ENCODE results near the gene SERTAD4.

SERTAD4 gene

DNA sequence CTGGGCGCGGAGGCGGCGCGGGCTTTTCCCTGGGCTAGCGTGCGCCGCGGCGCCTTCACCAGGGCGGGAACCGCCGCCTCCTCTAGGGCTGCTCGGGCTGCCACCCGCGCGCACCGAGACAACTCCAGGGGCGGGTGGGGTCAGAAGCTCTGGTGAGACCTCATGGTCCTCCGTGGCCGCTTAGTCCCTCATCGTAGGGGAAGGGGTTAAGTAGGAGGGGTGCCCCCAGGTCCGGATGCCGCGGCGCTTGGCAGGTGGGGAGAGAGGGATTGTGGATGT, 559 bp downstream of the SERTAD4 start:
- peak; percentile 81 for DNase-seq (ENCODE audit: low spot score)

DNA sequence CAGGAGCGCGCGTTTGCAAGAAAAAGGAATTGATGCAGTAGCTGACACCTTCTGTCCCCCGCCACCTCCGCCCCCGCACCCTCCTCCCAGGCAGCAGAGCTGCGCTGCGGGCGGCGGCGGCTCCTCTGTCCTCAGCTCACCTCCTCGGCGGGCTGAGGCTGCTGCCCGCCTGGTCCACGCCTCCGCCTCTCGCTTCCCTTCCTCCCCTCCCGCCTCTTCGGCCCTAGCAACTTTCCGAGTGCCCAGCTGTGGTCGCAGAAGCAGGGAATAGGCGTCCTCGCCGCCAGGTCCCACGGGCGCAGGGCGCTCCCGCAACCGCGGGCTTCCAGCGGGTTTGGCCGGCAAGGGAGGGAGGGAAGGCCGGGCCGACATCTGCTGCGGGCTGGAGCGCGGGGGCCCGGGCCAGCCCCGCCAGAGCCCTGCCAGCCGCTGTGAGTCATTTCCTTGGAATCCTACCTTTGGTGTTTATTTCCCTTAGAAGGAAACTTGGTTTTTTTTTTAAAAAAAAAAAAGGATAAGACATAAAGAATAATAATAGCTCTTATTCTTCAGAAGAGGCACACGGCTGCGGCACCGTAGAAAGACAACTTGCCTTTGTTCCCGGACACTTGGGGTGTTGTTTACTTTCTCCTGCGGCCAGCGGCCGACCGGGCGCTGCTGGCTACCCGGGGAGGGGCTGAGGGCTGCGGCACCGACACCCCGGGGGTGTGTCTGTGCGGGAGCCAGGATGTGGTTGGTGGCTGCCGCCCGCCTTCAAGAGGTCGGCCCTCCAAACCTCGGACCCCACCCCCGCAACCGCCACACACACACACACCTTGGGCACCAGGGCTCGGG, 1.1 kb downstream of the SERTAD4 start:
- DNase-seq (ENCODE audit: low spot score) = peak; percentile 80

DNA sequence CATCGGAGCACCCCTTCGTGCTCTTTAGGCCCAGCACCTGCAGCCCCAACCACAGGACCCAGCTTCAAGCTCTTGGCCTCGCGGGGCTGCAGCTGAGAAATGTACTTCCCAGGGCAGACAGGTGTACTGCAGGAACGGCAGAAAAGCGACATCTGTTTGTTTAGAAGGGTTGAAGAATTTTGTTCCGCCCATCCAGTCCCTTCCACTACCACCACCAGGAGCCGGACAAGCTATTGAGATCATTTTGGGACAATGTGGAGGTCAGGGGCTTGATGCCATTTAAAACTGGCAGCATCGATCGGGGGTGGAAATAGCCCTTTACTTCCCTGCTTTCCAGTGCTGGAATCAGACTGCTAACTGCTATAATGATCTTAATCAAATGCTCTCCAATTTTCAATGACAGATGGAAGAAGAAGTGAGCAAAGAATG, 1.7 kb downstream of the SERTAD4 start:
- DNase-seq (ENCODE audit: low spot score) = no peak

DNA sequence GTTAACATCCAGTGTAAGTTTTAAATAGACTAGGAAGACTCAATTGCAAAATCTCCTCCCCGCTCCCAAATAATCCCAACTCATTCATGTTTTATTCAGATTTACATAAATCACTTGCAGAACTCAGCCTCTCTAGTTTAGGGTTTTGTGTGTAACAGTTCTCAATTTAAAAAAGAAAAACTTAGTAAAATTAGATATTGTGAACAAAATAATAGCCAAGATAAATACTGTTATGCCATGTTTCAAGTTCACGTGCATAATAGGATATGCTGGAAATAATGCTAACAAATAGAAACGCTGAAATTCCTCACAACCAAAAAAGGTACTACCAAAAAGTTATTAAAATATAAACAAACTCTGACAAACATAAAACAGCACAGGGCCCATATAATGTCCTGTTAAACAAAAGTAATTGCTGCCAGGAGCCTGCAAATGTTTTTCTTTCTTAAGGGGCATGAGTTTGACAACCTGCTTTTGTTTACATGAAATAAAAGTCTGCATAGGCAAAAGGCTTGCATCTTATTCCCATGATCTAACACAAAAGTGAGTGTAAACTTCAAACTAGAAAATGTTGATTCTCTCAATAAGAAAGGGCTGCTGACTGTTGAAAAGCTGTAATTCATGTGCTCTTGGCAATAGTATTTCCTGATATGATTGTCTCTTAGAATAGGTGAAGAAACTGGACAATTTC, 2.9 kb downstream of the SERTAD4 start:
- DNase-seq (ENCODE audit: low spot score) = no peak

DNA sequence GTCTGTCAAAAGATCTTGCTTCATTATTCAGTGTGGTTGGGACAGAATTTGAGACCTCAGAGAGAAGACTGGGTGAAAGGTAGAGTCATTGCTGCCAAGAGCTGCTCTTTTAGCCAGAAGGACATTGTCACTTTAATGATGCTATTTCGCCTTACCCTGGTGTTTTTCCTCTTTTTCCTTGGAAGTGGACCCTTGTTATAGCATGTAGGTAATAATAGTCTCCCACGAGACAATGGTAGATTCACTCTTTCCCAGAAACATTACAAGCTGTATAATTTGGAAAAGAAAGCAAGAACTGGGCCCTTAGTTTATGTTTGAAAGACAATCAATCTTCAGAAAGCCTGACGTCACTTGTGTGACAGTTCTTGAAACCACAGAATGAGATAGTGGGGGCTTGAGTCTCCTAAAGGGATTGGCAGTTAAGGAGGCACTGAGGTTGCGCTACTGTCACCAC, 3.8 kb downstream of the SERTAD4 start:
- DNase-seq (ENCODE audit: low spot score) = no peak

DNA sequence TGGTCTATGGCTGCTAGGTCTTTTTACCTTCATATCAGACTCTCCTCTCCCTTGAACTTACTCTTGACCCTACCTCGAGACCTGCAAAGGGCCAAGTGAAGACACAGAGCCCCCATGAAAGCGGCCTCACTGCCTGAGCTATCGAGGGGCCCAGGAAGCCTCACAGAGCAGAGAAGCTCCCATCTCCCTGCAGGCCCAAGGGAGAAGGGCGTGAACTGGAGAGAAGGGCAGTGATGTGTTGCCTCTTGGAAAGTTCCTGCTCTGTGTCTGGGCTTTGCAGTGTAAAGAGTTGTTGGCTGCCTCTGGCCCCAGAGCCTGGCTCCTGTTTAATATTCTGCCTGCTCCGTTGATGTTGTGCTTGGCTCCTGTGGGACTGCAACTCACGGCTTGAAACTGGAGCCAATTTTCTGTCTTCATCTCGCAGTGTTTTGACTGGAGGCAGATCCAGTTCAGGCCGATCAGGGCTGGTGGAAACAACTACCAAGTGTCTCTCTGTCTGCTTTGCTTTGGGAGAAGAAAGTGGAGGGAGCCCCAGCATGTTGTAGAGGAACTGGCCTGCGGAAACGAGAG, 4.3 kb downstream of the SERTAD4 start:
- no peak for DNase-seq (ENCODE audit: low spot score)

DNA sequence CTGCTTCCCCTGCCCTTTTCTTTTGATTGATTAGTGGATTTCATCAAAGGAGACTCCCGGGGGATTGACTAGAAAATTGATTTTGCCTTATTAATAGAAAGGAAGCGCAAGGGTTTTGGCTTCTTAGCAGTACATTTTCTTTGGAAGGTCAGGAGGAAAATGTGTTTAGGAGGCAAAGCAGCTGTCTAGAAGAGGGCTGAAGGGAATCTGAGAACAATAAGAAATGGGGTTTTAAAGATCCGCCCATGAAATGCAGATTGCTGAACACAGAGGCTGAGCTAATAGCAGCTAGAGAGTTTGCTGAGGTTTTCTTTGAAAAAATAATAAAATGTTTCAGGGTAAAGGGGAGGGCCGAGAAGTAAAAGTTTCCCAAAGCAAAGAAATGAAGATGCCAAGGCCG, 4.9 kb downstream of the SERTAD4 start:
- DNase-seq (ENCODE audit: low spot score) = no peak

DNA sequence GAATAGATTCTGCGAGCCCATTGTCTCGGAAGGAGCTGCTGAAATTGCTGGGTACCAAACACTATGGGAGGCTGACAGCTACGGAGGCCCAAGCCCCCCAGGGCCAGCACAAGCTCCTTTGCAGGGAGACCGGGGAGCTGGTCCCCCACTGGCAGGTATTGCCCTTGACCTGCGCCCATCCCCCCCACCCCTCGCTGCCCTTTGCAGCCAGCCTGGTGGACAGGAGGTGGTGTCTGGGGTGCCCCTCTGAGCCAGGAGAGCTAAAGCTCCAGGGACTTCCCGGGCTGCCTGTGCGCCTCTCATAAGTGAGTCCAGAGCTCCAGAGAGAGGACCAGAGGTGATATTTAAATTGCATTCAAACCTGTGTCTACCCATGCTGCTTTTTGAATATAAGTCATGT, 5.4 kb downstream of the SERTAD4 start:
- no peak for DNase-seq (ENCODE audit: low spot score)

DNA sequence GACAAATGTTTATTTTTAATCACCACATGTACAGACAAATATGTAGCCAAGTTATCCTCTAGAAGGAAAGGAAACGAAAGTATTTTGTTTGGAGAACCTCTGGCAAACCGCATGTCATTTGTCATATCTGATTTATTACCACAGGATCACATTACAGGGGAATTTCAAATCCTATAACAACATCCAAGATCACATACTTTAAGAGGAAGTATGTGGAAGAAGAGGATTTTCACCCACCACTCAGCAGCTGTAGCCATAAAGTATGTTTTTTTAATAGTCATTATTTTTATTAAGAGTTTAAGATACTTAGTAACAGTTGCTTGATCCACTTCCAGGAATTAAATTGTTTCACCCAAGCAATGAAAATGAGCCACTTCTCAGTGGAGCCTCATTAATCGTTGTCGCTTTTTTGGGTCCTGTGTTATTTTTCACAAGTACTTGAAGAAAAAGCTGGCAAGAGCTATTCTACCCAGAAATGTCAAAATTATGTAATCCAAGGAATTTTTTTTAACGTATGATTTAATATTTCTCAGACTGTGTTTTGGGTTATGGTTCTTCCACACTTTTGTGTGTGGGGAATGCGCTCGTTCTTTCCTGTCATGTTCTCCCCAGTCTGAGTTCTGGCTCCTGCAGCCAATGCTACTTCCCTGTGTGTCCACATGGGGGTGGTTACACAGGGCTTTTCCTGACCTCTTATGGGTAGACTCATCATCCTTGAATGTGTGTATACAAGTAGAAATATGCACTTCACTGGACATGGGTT, 6.9 kb downstream of the SERTAD4 start:
- DNase-seq (ENCODE audit: low spot score) = peak; percentile 57

DNA sequence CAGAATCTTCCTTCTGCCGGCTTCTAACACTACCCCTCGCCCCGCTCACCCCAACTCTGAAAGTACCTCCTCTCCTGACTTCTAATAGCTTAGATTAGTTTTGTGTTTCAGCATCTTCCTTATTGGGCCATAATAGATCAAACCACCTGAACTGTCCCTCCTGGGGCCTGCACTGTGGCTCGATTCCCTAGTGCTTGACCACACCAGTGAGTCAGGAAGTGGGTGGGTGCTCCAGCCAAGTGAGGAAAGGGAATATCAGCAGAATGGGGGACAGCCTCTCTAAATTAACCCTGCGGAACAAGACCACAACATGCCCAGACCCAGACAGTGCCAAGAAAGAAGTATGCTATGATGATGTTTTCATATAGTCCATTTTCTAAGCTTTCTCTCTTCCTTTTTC, 8.5 kb downstream of the SERTAD4 start:
- DNase-seq (ENCODE audit: low spot score) = no peak

DNA sequence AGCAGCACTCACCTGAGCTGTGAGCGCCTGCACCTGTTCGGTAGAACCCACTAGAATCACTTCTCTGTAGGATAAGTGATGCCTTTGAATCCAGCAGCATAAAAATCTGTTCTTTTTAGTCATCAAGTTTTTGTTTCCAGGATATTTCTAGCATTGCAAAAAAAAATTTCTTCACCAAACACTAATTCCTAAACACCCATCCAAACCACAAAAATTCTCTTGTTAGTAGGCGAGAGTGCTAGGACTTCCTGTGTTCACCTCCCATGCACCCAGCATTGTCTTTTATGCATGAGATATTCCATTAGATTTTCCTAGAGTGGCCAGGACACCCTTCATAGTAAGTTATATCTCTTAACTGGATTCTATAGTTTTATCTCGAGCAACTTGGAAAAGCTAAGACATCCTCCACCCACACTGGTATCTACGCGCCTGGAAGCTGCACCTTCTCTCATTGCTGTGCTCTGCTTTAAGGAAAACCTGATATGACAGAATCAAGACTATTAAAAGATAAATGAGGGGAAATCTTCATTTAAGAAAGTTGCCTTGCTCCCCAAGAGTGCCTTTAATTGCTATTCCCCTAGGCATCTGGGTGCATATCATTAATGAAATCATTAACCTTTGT, 12.3 kb downstream of the SERTAD4 start:
- no peak for DNase-seq (ENCODE audit: low spot score)

DNA sequence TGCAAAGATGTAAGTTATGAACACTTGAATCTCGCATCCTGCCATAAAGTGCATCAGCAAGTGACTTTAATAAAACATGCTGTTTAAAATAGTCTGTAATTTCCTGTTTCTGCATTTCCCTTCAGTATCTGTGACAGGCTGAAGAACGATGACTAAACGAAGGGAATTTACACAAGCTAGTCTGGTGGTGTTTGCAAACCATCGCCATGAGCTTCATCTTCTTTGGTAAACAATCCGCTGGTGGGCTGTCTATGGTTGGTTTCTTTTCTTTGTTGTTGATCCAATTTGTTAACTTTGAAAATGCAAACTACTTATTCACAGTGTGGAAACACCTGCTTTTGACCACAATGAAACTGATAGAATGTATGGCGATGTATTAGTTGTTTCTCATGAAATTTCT, 13.9 kb downstream of the SERTAD4 start:
- no peak for DNase-seq (ENCODE audit: low spot score)

DNA sequence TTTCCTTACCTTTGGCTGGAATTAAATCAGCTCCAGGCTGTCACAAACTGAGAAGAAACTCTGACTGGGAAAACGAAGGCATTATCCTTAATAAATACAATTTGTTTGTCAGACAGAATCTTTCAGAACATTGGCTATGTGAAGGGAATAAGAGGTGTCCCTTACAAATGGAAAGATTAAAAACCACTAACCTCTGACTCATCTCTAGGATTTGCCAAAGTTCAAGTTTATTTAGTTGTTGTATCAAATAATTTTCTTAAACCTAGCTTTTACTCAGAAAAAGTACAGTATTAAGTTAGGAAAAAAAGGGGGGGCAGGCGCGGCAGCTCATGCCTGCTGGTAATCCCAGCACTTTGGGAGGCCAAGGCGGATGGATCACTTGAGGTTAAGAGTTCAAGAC, 15.7 kb downstream of the SERTAD4 start:
- no peak for DNase-seq (ENCODE audit: low spot score)

DNA sequence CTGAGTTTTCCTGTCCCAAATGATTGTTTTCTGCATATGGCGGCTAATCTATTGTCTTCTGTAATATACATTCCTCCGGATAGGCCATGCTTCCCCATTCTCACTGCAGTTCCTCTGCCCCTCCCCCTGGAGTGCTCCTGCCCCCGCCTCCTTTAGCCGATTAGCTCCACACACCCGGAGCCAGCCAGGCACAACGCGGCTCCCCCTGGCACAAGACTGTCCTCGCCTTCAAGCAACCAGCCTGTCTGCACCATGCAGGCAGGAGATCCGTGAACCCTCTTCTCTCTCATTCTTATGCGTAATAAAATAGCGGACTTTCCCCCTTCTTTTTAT, 18.0 kb downstream of the SERTAD4 start:
- peak; percentile 91 for DNase-seq (ENCODE audit: low spot score)

DNA sequence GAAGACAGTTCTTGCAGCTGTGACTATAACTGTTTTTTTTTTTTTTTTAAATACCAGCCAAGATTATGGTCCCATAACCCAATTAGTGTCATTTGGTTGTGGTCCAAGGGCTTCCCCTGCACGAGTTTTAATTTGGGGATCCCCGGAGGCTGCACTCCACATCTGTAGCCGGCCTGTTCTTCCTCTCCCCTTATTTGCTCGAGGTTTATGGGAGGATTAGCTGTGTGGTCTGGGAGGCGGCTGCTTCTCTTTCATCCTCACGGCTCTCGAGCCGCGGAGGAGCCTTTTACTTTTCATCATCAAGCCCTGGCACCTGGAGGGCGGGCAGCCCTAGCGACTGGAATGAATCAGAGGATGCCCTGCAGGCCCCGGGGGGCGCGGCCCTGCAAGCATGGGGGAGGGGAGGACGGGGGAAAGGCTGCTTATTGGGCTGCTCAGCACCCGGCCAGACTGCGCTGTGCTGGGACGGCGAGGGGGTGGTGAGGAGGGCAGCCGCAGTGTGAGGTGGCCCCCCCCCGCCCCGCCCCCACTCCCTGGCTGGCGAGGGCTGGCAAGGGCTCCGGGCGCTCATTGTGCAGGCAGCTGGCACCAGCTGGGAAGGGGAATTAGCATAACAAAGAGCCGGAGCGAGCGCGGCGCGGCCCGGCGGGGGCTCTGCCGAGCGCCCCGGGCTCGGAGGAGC, 18.5 kb downstream of the SERTAD4 start:
- DNase-seq (ENCODE audit: low spot score) = peak; percentile 94

DNA sequence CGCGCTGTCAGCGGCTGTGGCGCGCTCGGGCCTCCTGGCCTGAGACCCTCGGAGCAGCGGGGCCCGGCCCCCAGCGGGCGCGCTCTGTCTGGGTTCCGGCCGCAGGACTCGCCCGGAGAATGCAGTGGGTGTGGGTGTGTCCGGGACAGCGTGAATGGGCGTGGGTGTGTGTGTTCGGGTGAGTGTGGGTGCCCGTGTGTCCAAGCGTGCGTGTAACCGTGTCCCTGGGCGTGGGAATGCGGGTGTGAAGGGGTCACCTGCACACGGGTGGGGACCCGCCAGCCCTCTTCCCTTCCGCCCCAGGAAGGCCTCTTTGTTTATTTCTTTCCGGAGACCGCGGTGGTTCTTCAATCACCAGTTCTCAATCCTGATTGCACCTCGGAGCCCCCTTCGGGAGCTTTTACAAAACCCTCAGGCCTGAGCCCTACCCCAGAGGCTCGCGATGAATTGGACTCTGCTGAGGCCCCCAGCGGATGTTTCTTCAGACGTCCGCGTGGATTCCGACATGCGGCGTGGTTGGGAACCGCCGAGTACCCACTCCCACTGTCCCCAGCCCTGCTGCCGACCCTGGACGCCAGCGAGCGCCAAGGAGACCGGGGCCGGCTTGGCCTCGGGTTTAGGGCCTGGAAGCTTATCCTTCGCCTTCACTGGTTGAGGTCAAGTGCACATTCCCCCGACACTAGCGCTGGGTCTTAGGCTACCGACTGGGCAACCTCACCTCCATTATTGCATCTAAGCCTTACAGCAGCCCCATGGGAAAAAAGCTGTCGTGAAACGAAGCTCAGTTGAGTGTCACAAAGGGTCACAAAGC, 19.3 kb downstream of the SERTAD4 start:
- DNase-seq (ENCODE audit: low spot score) = no peak

DNA sequence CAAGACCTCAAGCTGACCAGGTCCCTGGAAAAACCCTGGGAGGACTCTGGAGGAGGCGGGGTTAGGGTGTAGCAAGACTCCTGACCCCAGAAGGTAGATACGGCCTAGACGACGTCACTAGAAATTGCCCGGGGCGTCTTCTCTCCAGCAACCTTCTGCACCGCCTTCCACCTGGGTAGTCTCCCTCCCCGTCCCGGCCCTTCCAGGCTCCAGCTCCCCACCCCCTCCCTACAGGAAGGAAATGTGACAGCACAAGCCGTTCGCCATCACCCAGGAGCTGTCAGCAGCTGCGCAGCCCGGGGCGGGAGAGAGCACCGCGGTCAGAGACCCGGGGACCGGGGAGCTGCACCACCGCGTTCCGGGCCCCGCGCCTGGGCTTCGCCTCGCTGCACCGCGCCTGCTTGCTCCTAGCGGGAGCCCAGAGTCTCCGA, 20.0 kb downstream of the SERTAD4 start:
- DNase-seq (ENCODE audit: low spot score) = no peak

DNA sequence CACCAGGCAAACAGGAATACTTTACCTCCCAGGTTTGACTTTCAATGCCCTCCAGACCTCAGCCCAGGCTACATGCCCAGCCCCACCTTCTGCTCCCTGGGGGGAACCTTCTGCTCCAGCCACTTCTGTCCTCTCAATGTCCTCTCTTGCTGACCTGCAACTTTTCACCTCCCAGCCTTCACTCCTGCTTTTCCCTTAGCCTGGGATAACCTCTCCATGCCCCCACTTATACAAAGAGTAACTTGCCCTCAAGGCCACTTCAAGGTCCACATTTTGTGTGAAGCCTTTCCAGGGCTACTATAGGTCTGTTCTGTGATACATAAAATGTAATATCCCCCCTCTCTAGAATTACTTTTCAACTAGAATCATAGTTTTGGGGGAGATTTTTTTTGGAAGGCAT, 21.7 kb downstream of the SERTAD4 start:
- no peak for DNase-seq (ENCODE audit: low spot score)

DNA sequence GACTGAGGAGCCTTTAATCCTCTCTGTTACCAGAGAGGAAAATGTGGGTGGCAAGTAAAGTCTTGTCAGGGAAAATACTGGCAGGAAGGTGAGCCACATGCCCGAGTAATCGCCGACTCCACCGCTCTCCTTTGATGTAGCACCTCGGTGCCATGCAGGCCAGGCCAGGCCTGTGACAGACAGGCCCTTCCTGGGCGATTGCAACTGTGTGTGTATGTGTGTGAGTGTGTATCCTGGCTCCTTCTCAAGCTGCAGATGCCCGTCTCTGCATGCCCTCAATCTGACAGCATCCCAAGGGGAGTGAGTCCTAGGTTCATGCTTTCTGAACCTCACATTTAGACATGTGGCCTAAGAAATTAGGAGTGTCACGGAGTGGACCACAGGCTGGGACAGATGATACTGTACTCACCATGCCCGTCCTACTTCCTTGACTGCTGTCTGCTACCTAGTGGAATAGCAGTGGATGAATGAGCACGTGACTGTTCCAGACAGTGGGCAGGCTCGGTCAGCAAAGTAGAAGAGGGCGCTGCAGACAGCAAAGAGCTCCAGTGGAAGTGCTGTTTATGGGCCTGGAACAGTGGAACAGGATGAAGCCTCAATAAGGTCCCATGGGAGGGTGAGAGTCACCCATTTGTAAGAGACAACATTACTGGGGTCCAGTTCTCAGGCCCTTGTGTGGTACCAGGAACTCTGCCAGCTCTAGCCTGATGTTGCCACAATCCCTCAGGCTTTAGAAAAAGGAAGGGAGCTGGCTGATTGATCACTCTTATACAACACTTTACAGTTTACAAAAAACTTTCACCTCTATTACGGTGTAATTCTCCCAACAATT, 25.3 kb downstream of the SERTAD4 start:
- no peak for DNase-seq (ENCODE audit: low spot score)

DNA sequence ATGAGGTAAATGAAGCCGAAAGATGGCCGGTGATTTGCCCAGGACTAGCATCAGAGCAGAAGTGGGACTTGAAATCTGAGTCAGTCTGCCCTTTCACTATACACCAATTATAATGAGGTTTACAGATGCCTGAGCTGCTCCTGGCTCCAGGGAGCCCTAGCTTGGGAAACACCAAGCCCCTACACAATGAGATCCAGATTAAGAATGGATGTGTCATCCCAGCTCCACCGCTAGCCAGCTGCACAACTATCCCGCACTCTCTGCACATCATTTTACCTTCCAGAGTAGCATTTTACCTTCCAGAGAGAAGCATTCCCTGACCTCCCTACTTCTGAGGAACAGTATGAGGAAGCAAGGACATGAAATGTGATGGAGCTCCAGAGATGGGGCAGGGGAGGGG, 27.0 kb downstream of the SERTAD4 start:
- no peak for DNase-seq (ENCODE audit: low spot score)
